HG03457 (cell line): ENCODE results near the gene DDT.
"Not testable (repeated sequence)": the region's sequence is repeated elsewhere in the genome, so short reads cannot be mapped to it uniquely, and the experiment has no call there.

Experiments used
- ATAC-seq: cut with Tn5 transposase; IDR thresholded peaks from one replicate; pipeline ENCODE4 v1.9.1; 2021; ENCODE audit warnings: moderate number of reproducible peaks; ENCODE audit not compliant: unreplicated experiment

DDT gene

DNA sequence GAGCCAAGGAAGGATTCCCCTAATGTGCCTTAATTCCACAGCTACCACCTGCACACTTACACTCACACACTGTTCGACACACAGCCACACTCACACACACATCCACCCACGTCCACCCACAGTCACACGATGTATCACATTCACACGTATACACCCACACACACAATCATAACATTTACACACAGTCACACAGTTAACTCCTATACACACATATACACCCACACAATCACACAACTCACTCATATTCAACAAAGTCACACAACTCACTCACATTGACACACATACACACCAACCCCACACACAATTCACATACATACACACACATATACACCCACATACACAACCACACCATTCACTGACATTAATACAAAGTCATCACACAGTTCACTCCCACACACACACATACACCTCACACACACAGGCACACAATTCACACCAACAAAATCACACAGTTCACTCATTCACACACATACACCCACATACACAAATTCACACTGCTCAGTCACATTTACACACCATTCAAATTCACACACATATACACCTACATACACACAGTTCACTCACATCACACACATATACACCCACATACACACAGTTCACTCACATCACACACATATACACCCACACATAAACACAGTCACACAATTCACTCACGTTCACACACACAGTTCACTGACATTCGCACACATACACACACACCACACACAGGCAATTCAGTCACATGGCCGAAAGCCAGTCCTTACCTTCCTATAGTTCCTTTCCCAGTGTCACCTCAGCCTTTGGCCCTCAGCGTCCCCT lies 19.8 kb downstream of the DDT start:
- not testable (repeated sequence) for ATAC-seq

DNA sequence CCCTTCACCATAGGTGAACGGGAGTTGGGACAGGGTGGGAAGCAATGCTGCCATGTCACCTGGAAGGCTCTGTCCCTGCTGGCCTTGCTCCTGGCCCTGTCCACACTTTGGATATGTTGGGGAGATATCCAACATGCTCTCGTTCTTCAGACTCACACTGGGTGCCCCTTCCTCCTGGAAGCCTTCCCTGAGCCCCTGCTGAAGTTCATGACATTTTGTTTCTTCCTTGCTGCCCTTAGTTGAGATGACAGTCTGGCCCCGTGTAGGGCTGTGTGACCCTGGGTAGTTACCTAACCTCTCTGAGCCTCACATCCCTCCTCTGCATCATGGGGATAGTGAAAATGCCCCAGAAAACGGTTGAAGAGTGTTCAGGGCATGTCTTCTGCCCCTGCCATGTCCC lies 20.8 kb downstream of the DDT start:
- not testable (repeated sequence) for ATAC-seq

DNA sequence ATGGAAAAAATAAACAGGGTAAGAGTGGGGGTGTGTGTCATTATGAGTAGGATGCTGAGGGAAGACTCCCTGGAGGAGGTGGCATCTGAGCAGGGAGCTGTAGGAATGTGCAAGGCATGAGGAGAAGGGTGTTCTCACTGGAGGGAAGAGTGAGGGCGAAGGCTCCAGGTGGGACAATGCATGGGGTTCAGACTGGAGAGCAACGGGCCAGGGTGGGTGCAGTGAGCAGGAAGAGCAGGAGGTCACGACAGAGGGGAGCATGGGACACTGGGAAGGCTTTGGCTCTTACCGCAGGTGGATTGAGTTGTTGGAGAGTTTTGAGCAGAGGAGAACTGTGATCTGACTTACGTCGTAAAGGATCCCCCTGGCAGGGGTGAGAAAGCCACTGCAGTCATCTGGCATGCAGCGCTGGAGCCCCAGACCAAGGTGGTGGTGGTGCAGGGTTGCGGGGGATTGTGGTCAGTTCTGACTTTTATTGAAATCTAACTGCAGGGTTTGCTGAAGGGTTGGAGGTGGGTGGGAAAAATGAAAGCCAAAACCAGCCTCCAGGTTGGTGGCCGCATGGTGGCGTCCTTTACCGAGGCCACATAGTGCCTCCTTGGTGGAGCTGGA lies 21.3 kb downstream of the DDT start:
- ATAC-seq: not testable (repeated sequence)

DNA sequence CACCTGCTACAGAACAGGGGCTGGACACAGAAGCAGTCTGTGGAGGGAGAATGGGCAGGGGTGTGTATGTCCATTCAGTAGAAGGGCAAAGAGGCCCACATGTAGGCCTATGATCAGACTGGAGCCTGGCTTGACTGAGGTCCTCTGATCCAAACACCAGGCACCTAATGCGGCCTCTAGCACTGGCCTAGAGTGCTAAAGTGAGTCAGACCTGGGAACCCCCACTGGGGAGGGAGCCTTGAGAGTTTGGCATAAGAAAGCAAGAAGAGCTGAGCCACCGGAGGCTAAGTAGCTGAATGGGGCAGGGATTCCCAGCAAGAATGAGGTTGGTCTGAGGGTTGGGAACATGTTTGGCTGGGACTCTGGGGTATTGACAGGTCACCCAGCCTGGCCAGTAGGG lies 22.9 kb downstream of the DDT start:
- ATAC-seq: not testable (repeated sequence)

DNA sequence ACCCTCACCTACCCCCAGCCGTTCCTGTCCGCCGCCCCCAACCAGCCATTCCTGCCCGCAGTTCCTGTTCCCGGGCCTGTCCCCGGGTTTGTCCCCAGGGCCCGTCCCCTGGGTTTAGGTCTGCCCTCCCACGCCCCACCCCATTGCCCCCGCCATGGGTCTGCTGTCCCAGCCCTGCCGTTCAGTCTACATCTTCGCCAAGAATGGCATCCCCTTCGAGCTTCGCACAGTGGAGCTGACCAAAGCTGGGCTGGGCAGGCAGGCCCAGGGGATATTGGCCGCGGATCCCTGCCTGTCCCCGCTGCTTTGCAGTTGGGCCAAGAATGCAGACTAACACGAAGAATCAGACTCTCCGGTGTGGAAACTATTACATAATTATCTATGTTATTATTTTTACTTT lies 24.5 kb downstream of the DDT start:
- ATAC-seq: not testable (repeated sequence)

DNA sequence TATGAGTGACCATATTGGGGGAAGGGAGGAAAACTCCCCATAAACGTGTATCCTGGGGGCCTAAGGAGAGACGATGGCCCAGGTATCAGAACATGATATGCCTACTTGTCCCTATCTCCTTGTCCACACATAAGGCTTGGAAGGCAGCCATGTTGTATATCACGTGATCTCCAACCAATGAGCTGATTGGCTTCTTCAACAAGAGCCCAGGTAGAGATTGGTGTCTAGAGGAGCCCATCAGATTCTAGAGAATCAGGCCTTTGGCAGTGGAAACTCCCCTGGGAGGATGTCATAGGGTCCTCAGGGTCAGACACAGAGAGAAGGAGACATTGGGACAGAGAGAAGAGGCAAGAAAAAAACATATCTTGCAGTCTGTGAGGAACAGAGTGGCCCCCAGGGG lies 26.9 kb downstream of the DDT start:
- ATAC-seq: not testable (repeated sequence)

DNA sequence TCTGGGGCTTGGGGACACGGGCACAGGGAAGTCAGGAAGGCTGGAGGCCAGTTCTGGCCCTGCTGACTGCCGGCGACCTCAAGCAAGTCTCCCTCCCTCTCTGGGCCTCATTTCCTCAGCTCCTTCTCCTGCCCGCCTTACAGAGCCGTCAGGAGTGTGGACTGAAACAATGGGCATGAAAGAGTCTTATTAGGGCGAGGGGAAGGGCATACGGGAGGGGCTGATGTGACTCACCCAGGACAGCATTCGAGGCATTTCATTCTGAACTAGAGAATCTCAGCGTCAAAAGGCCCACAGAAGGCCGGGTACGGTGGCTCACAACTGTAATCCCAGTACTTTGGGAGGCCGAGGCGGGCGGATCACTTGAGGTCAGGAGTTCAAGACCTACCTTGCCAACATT lies 34.1 kb downstream of the DDT start:
- ATAC-seq: not testable (repeated sequence)

DNA sequence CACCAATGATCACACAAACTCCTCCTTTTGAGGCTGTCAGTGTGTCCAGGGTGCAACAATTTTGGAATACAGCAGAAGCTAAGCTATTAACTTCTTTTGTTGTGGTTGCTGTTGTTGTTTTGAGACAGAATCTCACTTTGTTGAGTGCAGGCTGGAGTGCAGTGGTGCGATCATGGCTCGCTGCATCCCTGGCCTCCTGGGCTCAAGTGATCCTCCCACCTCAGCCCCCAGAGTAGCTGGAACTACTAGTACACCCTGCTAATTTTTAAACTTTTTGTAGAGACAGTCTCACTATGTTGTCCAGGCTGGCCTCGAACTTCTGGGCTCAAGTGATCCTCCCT lies 35.3 kb downstream of the DDT start:
- ATAC-seq: no peak

DNA sequence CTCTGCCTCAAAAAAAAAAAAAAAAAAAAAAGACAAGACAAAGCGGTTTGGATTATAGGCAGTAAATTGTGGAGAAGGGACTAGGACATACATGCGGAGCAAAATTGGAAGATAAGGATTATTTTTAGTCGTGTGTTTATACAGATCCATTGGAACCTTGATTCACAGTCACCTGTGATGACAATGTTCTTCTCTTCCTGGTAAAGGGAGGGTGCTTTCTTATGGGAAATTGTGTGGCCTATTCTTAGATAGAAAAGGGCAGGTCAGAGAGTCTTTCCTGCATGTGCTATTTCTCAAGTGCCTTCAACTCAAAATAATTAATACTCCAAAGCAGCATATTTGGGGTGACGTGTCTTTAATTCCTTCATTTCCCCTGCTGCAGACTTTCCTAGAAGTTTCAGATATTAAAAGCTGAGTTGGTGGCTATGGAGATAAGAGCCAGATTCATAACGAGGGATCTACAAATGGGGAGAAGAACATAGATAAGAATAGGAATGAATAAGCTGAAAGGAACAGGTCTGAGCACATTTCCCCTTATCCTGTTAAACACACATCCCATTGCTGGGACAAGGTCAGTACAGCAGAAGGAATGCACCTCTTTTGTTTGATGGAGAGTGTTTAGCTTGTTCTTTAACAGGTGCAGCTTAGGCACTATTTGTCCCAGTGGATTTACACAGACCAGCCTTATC lies 35.8 kb downstream of the DDT start:
- no peak for ATAC-seq

DNA sequence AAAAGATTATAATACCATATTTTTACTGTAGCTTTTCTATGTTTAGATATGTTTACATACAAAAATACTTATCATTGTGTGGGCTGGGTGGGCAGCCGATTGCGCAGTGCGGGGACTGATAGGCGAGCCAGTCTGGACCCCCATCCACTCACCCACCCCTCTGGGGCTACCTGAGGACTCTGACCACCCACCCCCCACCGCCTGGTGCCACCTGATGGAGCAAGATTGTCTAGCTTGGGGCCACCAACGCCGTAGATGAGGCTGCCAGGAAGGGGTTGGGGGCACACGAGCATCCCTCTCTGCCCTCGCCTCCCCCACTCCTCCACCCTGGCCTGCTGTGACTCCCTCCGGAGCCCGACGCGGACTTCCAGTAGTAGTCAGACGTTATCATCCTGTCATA lies 47.7 kb downstream of the DDT start:
- ATAC-seq: no peak

DNA sequence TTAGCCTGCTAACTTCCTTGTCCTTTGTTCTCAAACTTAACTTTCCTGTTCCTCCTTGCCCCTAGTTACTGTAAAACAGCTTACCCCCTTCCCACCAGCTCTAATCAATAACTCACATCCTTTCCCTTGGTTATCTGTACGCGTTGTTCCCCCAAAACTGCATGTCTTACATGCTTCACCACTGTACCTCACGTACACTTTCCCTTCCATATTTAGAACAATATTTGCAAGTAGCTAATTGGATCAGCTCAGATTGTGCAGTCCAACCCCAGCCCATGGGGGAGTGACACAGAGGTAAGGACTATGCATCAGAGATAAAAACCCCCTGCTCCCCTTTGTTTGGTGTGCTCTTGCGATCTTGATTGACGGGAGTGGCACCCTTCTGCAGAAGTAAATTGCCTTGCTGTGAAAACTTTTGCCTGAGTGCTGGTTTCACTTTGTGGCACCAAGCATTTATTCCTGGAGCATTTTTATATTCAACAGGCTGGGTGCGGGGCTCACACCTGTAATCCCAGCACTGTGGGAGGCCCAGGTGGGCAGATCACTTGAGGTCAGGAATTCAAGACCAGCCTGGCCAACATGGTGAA lies 49.1 kb downstream of the DDT start:
- ATAC-seq: no peak

DNA sequence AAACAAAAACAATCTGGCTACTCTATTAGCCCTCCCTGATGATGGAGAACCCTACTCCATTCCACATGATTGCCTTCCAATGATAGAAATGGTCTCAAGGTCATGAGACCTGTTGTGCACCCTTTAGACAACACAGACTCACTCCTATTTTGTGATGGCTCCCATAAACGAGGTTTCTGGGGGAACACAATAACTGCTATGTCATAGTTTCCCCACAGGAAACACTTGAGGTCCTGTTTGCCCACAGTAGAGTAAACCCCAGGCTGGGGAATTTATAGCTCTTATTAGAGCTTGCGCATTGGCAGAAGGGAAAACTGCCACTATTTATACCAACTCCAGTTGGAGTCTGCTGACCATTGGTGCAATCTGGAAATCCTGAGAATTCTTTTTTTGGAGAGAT lies 51.3 kb downstream of the DDT start:
- ATAC-seq: no peak

DNA sequence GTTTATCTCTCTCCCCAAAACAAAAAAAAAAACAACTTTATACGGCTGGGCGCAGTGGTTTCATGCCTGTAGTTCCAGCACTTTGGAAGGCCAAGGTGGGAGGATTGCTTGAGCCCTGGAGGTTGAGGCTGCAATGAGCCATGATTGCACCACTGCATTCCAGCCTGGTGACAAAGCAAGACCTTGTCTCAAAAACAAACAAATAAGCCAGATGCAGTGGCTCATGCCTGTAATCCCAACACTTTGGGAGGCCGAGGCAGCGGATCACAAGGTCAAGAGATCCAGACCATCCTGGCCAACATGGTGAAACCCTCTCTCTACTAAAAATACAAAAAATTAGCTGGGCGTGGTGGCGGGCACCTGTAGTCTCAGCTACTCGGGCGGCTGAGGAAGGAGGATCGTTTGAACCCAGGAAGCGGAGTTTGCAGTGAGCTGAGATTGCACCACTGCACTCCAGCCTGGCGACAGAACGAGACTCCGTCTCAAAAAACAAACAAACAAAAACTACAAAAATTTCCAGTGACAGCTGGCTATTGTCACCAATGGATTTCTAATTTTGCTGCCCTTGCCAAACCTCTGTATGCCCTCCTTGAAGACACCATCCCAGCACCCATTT lies 52.5 kb downstream of the DDT start:
- not testable (repeated sequence) for ATAC-seq
